ENCODE measurements around the gene FKBP5.

- TF ChIP-seq CTCF (IDR thresholded peaks at IDR 0.05) (no peak), POLR2A (IDR thresholded peaks at IDR 0.05) (no peak)
Observed at GRCh38 chr6:35580836-35581235, 107.9 kb downstream of the FKBP5 start.
